SH-SY5Y (cell line): Measurements from ENCODE around the gene KCNK18.

Experiments used
- GATA2 ChIP-seq: IDR thresholded peaks from 2 replicates; pipeline ENCODE4 v1.6.1; 2011; ENCODE audit warnings: mild to moderate bottlenecking, low read depth, low read length
- GATA3 ChIP-seq: IDR thresholded peaks from 2 replicates; pipeline ENCODE4 v1.6.1; 2011; ENCODE audit warnings: low read depth, mild to moderate bottlenecking, low read length, moderate library complexity

GRCh38 chr10:117246997-117247671, 49.8 kb downstream of the KCNK18 start:
- TF ChIP-seq GATA2 (no peak), GATA3 (no peak)
